ENCODE data around the gene KCNE1.

Gene KCNE1

GRCh38 chr21:34534522-34534921 is 22.5 kb upstream of the KCNE1 start:
- peak; percentile 53 for DNase-seq

GRCh38 chr21:34533938-34534337 is 21.9 kb upstream of the KCNE1 start:
- DNase-seq = no peak

- no peak for DNase-seq
Observed at GRCh38 chr21:34531399-34531798, 19.4 kb upstream of the KCNE1 start.

- no peak for DNase-seq
Observed at GRCh38 chr21:34530261-34530660, 18.3 kb upstream of the KCNE1 start.

GRCh38 chr21:34528131-34528561 is 16.1 kb upstream of the KCNE1 start:
- no peak for DNase-seq

- peak; percentile 89 for DNase-seq
Observed at GRCh38 chr21:34526618-34527290, 14.7 kb upstream of the KCNE1 start.

DNA sequence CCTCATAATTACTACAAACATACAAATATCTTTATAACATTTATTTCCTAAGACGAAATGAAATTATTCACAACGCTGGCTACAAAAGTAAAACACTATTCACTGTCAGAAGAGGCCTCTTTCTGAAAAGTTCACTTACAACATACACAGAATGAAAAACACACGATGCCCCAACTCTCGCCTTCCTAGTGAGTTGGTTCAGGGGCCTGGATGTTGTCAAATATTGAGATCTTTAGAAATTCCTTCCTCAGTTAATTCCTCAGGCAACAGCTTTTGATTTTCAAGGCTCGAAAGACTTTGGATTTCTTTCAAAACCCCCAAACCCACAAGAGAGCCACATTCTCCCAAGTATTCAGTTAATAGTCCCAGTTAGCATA is 14.2 kb upstream of the KCNE1 start:
- DNase-seq = no peak

GRCh38 chr21:34524646-34525601 is 12.9 kb upstream of the KCNE1 start:
- DNase-seq = no peak

GRCh38 chr21:34523019-34523555 is 11.1 kb upstream of the KCNE1 start:
- DNase-seq = no peak

DNA sequence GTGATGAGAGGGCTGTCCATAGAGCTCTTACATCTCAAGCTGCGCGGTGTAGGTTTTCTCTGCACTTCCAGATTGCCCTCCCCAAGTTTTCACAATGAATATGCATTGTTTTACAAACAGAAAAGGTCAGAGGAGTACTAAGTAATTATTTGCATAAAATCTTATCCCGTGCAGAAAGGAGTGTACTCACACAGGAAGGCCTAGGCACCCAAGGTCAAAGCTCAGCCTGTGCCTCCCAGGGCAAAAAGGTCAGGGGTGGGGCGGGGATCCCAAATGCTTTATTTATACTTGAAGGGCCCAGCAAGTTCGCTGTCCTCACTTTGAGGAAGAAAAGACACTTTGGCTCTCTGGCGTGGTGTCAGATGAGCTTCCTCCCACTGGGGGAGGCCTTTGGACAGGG is 10.3 kb upstream of the KCNE1 start:
- no peak for DNase-seq

GRCh38 chr21:34521561-34521960 is 9.6 kb upstream of the KCNE1 start:
- DNase-seq = no peak

- DNase-seq = no peak
Observed at GRCh38 chr21:34520764-34521508, 8.9 kb upstream of the KCNE1 start.

DNA sequence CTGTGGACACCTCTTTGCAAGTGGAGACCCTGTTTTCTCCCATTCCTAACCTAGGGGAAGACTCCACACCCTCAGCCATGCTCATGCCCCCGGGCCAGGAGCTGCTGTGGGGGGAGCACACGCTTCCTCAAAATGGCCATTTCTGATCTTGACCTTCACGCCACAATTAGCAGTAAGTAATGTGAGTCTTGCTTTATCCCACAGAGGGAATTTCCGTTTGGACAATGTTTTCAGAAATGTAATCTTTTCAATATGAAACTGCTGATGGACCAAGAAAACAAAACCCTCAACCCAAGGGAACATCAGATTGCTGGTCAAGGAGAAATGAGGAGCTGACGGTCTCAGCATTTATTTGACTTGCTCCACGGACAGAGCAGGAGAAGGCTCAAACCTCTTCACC is 8.3 kb upstream of the KCNE1 start:
- DNase-seq = no peak

GRCh38 chr21:34519694-34520093 is 7.7 kb upstream of the KCNE1 start:
- no peak for DNase-seq

DNA sequence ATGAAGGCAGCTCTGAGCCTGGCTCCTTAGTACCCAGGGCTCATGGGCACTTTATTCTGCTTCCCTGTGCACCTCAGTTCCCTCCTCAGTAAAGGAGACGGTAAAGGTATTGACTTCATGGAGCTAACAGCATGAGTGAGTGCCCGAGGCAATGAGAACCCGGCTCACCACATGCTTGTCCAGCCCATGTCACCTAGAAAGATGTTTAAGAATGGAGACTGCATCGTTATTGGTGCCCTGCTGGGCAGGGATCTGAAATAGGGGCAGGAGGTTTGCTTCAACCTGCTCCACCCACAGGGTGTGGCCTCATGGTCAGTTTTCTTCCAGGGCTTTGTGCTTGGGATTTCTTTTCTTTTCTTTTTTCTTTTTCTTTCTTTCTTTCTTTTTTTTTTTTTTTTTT is 7.0 kb upstream of the KCNE1 start:
- no peak for DNase-seq

- DNase-seq = no peak
Observed at GRCh38 chr21:34518301-34518700, 6.3 kb upstream of the KCNE1 start.

DNA sequence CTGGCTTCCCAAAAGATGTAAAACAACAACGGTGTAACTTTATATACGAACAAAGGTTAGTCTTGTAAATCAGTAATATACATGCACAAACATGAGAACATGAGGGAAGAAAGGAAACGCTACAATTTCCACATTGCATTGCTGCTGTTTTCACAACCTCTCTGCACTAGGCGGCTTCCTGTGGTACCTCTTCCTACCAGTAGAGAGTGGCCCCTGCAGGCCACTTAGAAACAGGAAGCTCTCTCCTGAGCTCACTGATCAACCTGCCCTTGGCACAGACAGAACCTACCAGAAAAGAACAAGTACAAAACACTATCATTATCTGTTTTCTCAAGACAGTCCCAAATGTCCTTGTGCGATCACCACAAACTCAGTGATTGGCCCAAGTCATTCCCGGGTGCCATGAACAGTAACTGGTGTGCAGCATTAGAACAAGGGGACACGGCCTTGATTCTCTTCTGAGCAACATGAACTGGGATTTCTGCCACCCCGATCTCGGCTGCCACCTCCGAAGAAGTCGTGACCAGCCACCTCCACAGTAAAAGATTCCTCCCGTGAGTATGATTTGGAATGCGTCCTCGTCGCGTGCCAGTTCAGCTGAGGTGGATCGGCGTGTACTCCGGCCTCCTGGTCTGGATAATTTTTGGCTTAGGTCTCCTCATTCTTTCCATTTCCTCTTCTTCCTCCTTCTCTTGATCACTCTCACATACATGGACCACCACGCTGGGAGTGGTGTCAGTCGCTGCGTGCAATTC is 5.7 kb upstream of the KCNE1 start:
- no peak for DNase-seq

DNA sequence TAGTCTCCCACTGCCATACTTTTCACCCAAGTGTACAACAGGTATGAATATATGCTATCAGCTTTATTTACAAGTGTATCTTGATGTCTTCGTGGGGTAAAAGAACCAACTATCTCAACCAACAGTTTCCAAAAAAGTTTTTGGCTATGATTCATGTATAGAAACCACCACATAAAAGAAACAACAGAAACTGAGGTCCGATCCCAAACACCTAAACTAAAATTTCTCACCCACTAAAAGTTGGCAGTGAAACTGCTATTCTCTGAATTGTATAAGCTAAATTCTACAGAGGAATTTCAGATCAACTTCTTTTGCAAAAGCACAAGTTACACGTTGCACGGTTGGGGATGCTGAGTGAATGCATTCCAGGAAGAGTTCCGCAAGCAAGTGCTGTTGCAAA is 5.0 kb upstream of the KCNE1 start:
- DNase-seq = no peak

DNA sequence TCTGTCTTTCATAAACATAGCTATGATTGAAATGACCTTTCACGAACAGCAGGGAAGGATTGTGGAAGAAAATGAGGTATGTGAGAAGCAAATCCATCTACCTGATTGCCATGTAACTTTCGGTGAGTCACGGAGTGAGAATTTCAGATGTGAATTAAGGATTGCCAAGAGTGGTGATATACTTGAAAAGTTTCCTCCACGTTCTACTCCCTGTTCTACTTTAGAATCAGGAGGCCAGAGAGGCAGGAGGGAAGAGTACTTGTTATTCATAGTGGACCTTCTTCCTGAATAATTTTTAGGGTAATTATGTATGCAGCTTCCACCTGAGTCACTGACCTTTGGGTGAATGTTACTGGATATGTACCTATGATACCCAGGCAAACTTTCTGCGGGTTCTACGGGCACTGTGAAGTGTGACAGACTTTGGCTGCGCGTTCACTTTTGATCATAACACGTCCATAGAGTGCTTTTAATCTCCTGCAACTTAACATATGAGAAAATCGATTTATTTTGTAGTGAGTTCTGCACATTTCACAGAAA is 2.6 kb upstream of the KCNE1 start:
- DNase-seq = no peak

- DNase-seq = no peak
Observed at GRCh38 chr21:34513129-34513675, 1.2 kb upstream of the KCNE1 start.

DNA sequence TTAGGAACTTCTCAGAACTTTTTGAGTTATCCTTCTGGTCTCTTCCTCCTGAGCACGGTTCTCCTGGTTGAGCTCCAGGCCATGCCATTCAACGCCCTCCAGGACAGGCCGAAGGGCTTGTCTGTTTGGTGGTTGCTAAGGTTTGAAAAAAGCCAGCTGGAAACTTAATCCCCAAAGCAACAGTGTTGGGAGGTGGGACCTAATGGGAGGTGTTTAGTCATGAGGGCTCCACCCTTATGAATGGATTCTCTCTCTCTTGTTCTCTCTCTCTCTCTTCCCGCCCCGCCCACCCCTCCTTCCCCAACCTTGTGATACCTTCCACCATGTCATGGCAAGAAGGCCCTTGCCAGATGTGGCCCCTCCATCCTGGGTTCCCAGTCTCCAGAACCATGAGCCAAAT is 829 bp downstream of the KCNE1 start:
- no peak for DNase-seq

Data from left hindlimb (tissue), 1 donor.